ENCODE measurements around the gene PRSS56.

The PRSS56 gene

GRCh38 chr2:232486558-232487384, 33.4 kb upstream of the PRSS56 start:
- DNase-seq = no peak

- no peak for DNase-seq
Measured at GRCh38 chr2:232487385-232488096, 32.6 kb upstream of the PRSS56 start, which contains the start of gene ECEL1. Gene ECEL1 (minus strand): TSS chr2:232487834. CDS start chr2:232486653, 1,181 bp downstream.

GRCh38 chr2:232488097-232488711, 32.0 kb upstream of the PRSS56 start:
- no peak for DNase-seq

- DNase-seq = no peak
Measured at GRCh38 chr2:232488721-232489300, 31.4 kb upstream of the PRSS56 start.

- no peak for DNase-seq
Measured at GRCh38 chr2:232489516-232490220, 30.5 kb upstream of the PRSS56 start.

- no peak for DNase-seq
Measured at GRCh38 chr2:232490221-232491138, 29.7 kb upstream of the PRSS56 start.

- no peak for DNase-seq
Measured at GRCh38 chr2:232491139-232491780, 28.9 kb upstream of the PRSS56 start.

- DNase-seq = no peak
Measured at GRCh38 chr2:232492236-232492848, 27.8 kb upstream of the PRSS56 start.

GRCh38 chr2:232492963-232493700, 27.1 kb upstream of the PRSS56 start:
- DNase-seq = no peak

GRCh38 chr2:232493701-232494474, 26.3 kb upstream of the PRSS56 start:
- DNase-seq = no peak

GRCh38 chr2:232494542-232494941, 25.6 kb upstream of the PRSS56 start:
- DNase-seq = no peak

- no peak for DNase-seq
Measured at GRCh38 chr2:232495292-232495691, 24.9 kb upstream of the PRSS56 start.

- no peak for DNase-seq
Measured at GRCh38 chr2:232496501-232497270, 23.5 kb upstream of the PRSS56 start.

GRCh38 chr2:232497348-232497747, 22.8 kb upstream of the PRSS56 start:
- no peak for DNase-seq

GRCh38 chr2:232498452-232498851, 21.7 kb upstream of the PRSS56 start:
- no peak for DNase-seq

GRCh38 chr2:232501331-232501771, 18.8 kb upstream of the PRSS56 start:
- no peak for DNase-seq

- no peak for DNase-seq
Measured at GRCh38 chr2:232501794-232502390, 18.3 kb upstream of the PRSS56 start.

GRCh38 chr2:232502511-232502910, 17.7 kb upstream of the PRSS56 start:
- peak in 2 of 6 experiments; percentile 28 to 45 for DNase-seq
